Parathyroid adenoma (tissue), 2 donors: ENCODE data around the gene ATP1B3.

Experiments
- H2AFZ ChIP-seq: fragments of 300-600 bp; sonication (generic); one replicate; pipeline ENCODE4 v1.7.0; 2017; ENCODE audit warnings: antibody characterized with exemption, mild to moderate bottlenecking
- H3K27ac ChIP-seq: fragments of 300-600 bp; sonication (generic); one replicate; pipeline ENCODE4 v1.7.0; 2017
- H3K27me3 ChIP-seq: fragments of 300-600 bp; sonication (generic); one replicate; pipeline ENCODE4 v1.7.0; 2017; ENCODE audit warnings: low read length; ENCODE audit not compliant: control insufficient read depth, insufficient read depth
- H3K36me3 ChIP-seq: fragments of 300-600 bp; sonication (generic); one replicate; pipeline ENCODE4 v1.7.0; 2017; ENCODE audit warnings: low read length; ENCODE audit not compliant: control insufficient read depth, insufficient read depth
- H3K4me1 ChIP-seq: fragments of 300-600 bp; sonication (generic); one replicate; pipeline ENCODE4 v1.7.0; 2017; ENCODE audit warnings: control low read depth
- H3K4me2 ChIP-seq: fragments of 300-600 bp; sonication (generic); one replicate; pipeline ENCODE4 v1.7.0; 2017; ENCODE audit warnings: low read length
- H3K4me3 ChIP-seq: fragments of 300-600 bp; sonication (generic); one replicate; pipeline ENCODE4 v1.7.0; 2017; ENCODE audit warnings: low read depth, low read length
- H3K79me2 ChIP-seq: fragments of 300-600 bp; sonication (generic); one replicate; pipeline ENCODE4 v1.7.0; 2017; ENCODE audit warnings: control low read depth
- H3K9ac ChIP-seq: fragments of 300-600 bp; sonication (generic); one replicate; pipeline ENCODE4 v1.7.0; 2017; ENCODE audit warnings: mild to moderate bottlenecking
- H3K9me3 ChIP-seq: fragments of 300-600 bp; sonication (generic); one replicate; pipeline ENCODE4 v1.7.0; 2017; ENCODE audit warnings: low read length; ENCODE audit not compliant: control insufficient read depth
- TF ChIP-seq, protein P1 (sequence below): fragments of 300-600 bp; sonication (generic); IDR thresholded peaks from one replicate; pipeline ENCODE4 v1.7.0; 2017; ENCODE audit warnings: antibody characterized with exemption, mild to moderate bottlenecking
- donor health status: primary hyperparathyroidism.

Gene ATP1B3

DNA sequence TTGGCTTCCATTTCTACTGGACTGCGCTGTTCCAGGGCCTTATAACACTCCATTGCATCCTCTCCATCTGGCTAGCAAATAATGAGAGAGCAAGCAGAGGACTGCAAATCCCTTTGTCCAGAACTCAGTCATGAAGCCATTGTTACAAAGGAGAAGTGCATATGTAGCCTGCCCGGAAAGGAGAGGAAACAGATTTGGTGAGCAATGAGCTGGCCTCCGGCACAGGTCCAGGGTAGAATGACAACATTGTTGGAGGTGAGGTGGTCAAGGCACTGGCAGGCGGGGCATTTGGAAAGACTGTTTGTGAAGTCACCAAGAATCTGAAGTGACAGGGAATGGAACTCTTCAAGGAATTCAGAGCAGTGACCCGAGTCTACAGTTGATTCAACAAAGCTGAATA lies 25.0 kb upstream of the ATP1B3 start:
- Histone ChIP-seq H3K27me3 (no peaks in the 10 kb centered on the region), H3K4me2 (no peak overlapping the region), H3K9me3 (no peaks in the 10 kb centered on the region), H3K27ac (no peak overlapping the region), H3K79me2 (no peaks in the 10 kb centered on the region), H3K4me1 (no peaks in the 10 kb centered on the region), H3K36me3 (no peaks in the 10 kb centered on the region), H3K4me3 (no peak overlapping the region), H2AFZ (no peak overlapping the region), H3K9ac (no peak overlapping the region)
- TF ChIP-seq, protein P1, sequence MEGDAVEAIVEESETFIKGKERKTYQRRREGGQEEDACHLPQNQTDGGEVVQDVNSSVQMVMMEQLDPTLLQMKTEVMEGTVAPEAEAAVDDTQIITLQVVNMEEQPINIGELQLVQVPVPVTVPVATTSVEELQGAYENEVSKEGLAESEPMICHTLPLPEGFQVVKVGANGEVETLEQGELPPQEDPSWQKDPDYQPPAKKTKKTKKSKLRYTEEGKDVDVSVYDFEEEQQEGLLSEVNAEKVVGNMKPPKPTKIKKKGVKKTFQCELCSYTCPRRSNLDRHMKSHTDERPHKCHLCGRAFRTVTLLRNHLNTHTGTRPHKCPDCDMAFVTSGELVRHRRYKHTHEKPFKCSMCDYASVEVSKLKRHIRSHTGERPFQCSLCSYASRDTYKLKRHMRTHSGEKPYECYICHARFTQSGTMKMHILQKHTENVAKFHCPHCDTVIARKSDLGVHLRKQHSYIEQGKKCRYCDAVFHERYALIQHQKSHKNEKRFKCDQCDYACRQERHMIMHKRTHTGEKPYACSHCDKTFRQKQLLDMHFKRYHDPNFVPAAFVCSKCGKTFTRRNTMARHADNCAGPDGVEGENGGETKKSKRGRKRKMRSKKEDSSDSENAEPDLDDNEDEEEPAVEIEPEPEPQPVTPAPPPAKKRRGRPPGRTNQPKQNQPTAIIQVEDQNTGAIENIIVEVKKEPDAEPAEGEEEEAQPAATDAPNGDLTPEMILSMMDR, result no peak

DNA sequence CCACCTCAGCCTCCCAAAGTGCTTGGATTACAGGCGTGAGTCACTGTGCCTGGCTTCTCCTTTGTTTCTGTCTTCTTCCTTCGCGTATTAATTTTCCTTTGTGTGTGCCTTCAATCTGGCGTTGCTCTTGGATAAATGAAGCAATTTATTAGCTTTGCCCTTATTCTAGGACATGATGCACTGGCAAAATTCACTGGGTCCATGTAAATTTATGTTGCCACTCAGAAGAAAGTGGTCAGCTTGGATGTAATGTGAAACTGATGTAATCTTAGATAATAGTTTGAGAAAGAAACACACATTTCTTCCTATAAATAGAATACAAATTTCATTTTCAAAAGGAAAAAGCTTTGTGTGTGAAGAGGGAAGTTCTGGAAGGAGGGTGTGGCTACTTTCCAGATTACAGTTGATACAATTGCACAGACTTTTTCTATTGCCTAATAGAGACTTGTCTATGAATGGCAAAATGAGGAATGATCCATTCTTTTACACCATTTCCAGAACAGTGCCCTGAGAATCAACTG lies 23.3 kb upstream of the ATP1B3 start:
- Histone ChIP-seq H2AFZ (peak overlapping the region; percentile 5), H3K4me1 (no peaks in the 10 kb centered on the region), H3K27ac (peak overlapping the region; percentile 22), H3K9me3 (no peaks in the 10 kb centered on the region), H3K4me2 (no peak overlapping the region), H3K9ac (no peak overlapping the region), H3K36me3 (no peaks in the 10 kb centered on the region), H3K79me2 (no peaks in the 10 kb centered on the region), H3K4me3 (no peak overlapping the region), H3K27me3 (no peaks in the 10 kb centered on the region)
- TF ChIP-seq, protein P1, result no peak

DNA sequence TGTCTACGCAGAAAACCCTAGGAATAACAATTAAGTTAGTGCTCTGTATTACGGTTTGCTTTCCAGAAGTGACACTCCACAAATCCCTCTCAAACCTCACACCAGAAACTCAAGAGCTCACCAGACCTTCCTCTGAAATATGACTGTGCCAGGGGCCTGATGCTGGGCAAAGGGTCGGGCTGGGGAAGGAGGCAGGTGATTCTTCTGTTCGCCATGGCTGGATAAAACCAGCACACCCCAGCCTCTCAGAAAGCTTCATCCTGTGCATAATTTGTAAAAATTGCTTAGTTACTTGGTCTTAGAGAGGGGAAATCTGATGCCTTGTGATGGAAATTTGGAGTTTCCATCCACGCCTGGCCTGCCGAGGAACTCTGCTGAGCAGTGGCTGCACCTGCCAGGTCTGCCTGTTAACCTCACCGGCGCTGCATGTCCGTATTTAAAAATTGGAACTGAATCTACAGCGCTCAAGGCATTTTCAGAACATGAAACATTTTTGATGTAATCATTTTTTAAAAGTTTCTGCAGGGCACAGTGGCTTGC lies 22.7 kb upstream of the ATP1B3 start:
- Histone ChIP-seq H2AFZ (peak overlapping the region; percentile 5), H3K27ac (peak overlapping the region; percentile 22), H3K27me3 (no peaks in the 10 kb centered on the region), H3K9ac (no peak overlapping the region), H3K4me3 (no peak overlapping the region), H3K36me3 (no peaks in the 10 kb centered on the region), H3K4me1 (no peaks in the 10 kb centered on the region), H3K79me2 (no peaks in the 10 kb centered on the region), H3K9me3 (no peaks in the 10 kb centered on the region), H3K4me2 (no peak overlapping the region)
- TF ChIP-seq, protein P1, result no peak

DNA sequence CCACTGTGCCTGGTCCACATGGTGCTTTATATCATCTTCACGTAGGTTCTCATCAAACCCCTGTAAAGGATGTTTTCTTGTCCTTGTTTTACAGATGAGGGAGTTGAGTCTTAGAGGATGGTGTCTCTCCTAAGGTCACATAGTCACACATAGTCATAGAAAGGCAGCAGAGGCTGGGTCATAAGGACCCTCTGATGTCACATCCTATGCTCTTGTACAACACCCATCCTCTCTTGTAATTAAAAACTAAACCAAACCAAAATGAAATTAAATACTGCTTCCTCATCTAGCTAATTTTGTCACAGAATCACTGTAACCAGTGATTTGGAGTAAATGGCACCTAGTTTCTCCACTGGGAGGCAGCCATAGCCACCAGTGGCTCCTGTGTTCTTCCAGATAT lies 21.8 kb upstream of the ATP1B3 start:
- TF ChIP-seq, protein P1, result no peak
- no peaks in the 10 kb centered on the region for H3K27me3 ChIP-seq
- no peak overlapping the region for H3K9ac ChIP-seq
- no peak overlapping the region for H3K27ac ChIP-seq
- no peaks in the 10 kb centered on the region for H3K9me3 ChIP-seq
- H3K36me3 ChIP-seq, result no peaks in the 10 kb centered on the region
- no peak overlapping the region for H3K4me2 ChIP-seq
- H3K79me2 ChIP-seq, result no peaks in the 10 kb centered on the region
- H2AFZ ChIP-seq, result no peak overlapping the region
- H3K4me1 ChIP-seq, result no peaks in the 10 kb centered on the region
- no peak overlapping the region for H3K4me3 ChIP-seq

DNA sequence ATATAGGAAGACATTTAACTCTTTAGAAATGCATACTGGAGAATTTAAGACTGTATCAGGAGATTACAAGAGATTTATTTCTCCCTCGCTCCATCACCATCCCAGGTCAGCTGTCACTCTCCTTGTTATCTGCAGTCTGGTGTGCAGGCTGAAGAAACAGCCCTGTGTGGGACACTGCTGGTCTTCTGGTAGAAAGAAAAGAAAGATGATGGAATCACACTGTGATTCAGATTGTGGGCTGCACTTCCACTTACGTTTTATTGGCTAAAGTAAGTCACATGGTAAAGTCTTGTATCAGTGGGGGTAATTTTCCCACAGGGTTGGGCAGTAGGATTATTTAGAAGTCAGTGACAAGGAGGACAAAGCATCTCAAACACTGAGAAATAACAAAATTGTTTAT lies 18.1 kb upstream of the ATP1B3 start:
- Histone ChIP-seq H3K4me1 (no peaks in the 10 kb centered on the region), H3K4me2 (no peak overlapping the region), H3K9ac (no peak overlapping the region), H2AFZ (peak overlapping the region; percentile 13), H3K9me3 (no peaks in the 10 kb centered on the region), H3K27ac (no peak overlapping the region), H3K4me3 (no peak overlapping the region), H3K36me3 (no peaks in the 10 kb centered on the region), H3K27me3 (no peaks in the 10 kb centered on the region), H3K79me2 (no peaks in the 10 kb centered on the region)
- TF ChIP-seq, protein P1, result no peak
